Endometrial microvascular endothelial cells (primary cell): ENCODE data around the gene DAPK1. TPM values are rescaled to one million over a fixed set of nuclear protein-coding genes. Genes with fewer than 3 reads are reported as not detected.

Source experiments
- in situ Hi-C: cut with HindIII; loops from 2 replicates; pipeline ENCODE4 v1.10.0; 2017; ENCODE audit warnings: low sequenced_read_pairs, low pct_unique_long_range_greater_than_20kb; ENCODE audit errors: inconsistent ontology term
- total RNA-seq: library from RNA; depleted of rRNA; stranded (reverse); fragments of >200 nt; gene quantifications from one replicate; pipeline ENCODE4 v1.2.3, GENCODE V29; 2015; ENCODE audit errors: inconsistent ontology term

Gene DAPK1
- total RNA-seq, 1 donor from 2014 or later = 1.6 TPM

DNA sequence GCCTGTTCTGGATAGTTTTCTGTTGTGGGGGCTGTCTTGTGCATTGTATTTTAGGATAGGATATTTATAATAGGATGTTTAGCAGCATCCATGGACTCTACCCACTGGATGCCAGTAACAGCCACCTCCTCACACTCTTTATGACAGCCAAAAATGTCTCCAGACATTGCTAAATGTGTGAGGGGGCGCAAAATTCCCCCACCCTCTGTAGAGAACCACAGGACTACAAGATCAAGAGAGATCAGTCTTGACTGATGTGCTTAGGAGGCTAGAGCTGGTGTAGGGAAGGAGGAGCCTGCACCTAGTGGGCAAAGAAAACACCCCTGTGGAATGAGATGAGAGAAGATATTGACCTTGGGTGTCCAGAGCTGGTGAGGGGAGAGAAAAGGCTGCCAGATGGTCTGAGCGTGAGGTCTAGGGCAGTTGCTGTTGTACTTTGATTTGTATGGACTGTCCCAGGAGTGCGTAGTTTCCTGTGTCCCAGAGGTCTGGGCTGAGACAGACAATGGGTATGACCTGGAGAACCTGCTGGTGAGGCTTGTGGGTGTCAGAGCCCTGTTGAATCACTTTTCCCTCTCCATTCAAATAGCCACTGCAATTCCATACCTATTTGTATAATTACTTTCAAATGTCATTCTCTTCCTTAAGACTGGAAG is 16.3 kb downstream of the DAPK1 start:
- in situ Hi-C loops = no loop called here

- in situ Hi-C loops = loop anchor here (5.0 kb wide), 1 partner anchor 42 kb away; no protein-coding TSS in a partner anchor
These were observed 17.3 kb downstream of the DAPK1 start for GRCh38 chr9:87515006-87515405.

GRCh38 chr9:87515588-87516221 is 18.0 kb downstream of the DAPK1 start:
- in situ Hi-C loops = loop anchor here (5.0 kb wide), 1 partner anchor 42 kb away; no protein-coding TSS in a partner anchor

- in situ Hi-C loops = loop anchor here (5.0 kb wide), 1 partner anchor 41 kb away; no protein-coding TSS in a partner anchor
These were observed 18.7 kb downstream of the DAPK1 start for GRCh38 chr9:87516222-87516925.

- in situ Hi-C loops = loop anchor here (5.0 kb wide), 1 partner anchor 40 kb away; no protein-coding TSS in a partner anchor
These were observed 19.2 kb downstream of the DAPK1 start for GRCh38 chr9:87516926-87517290.

DNA sequence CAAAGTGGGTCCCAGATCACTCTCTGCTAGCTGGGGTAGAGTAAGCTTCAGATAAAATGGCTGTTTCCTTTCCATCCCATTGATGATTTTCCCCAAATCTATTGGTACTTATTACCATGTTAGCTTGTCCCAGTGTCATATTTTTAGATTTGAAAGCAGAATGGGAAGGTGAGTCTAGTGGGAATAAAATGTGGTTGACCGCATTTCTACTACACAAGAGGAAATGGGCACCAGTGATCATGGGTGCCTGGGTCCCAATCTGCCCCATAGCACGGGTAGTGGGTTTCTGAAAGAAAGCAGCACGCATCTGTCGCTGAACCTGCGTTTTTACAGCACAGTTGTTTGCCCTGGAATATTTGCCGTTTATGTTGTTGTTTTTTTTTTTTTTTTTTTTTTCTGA is 20.1 kb downstream of the DAPK1 start:
- in situ Hi-C loops = loop anchor here (5.0 kb wide), 1 partner anchor 40 kb away; no protein-coding TSS in a partner anchor

- in situ Hi-C loops = loop anchor here (5.0 kb wide), 1 partner anchor 38 kb away; no protein-coding TSS in a partner anchor
These were observed 21.2 kb downstream of the DAPK1 start for GRCh38 chr9:87518702-87519335.

DNA sequence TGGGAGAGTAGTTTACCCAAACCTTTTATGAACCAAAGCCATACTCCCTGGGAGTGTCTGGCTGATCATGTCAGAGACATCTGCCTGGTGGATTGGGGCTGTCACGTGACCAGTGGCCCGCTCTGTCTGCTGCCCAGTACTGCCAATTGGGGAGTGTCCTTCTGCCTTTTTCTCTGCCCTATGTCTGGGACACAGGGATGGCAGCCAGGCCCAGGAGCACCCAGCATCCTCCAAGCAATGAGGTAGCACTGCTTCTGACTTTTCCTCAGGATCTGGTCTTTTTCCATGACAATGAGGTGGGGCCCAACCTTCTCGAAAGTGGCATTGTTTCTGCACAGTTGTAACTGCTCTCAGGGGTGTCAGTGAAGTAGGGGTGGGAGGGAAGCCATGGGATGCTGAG is 21.8 kb downstream of the DAPK1 start:
- in situ Hi-C loops = loop anchor here (5.0 kb wide), 1 partner anchor 38 kb away; no protein-coding TSS in a partner anchor

GRCh38 chr9:87520172-87520683 is 22.6 kb downstream of the DAPK1 start:
- in situ Hi-C loops = no loop called here

GRCh38 chr9:87521834-87522233 is 24.2 kb downstream of the DAPK1 start:
- in situ Hi-C loops = no loop called here

- in situ Hi-C loops = no loop called here
These were observed 26.4 kb downstream of the DAPK1 start for GRCh38 chr9:87524061-87524460.

DNA sequence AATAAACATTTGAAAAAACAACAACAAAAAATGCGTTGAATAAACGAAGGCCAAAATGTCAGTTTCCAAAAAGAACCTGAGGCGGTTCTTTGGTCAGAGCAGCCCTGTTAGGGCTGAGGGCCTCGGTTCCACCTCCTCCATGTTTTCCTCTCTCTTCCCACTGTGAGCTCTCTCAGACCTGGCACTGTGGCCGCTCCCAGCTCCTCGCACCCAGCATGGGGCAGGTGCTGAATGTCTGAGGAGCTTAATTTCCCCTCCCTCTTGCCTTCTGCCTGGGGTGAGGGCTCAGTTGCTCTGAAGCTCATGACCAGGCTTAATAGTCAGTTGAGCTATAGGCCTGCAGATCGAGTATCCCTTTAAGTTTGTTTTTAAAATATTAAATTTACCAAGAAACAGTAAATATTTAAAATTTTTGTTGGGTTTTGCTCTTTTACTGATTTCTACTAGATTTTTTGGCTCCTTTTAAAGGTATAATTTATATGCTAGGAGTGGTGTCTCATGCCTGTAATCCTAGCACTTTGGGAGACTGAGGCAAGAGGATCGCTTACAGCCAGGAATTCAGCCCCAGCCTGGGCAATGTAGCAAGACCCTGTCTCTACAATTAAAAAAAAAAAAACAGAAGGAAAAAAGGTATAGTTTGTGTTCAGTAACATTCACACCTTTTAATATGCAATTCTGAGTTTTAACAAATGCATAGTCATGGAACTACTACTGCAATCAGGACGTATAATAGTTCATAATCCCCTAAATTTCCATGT is 28.1 kb downstream of the DAPK1 start:
- in situ Hi-C loops = no loop called here

DNA sequence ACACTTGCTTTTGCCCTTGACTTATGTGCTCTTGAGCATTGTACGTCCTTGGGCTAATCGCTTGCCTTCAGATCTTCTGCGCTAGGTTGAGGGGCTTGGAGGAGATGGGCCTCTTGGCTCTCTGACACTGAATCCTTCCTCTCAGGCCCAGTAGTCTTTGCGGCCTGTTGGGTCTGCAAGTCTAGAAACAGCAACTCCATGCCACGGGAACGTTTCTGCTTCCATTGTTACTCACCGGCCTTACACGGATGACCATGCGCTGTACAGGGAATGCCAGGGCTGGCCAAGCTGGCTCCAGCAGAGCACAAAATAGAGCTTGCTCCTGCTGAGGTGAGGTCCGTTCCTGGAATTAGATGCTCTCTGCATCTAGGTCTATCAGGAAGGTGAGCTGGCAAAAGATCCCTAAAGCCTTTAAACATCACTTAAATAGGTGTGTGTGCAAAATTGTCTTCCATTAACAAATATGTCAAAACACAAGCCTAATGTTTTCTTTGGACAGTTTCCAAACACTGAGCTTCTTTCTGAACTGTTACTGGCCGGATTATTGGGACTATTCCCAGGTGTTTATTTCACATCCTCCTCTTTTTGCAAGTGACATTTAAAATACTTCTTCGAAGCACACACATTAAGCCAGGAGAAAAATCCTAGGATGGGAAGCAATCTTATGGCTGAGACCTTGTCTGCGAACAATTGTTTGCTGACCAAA is 29.7 kb downstream of the DAPK1 start:
- in situ Hi-C loops = no loop called here

DNA sequence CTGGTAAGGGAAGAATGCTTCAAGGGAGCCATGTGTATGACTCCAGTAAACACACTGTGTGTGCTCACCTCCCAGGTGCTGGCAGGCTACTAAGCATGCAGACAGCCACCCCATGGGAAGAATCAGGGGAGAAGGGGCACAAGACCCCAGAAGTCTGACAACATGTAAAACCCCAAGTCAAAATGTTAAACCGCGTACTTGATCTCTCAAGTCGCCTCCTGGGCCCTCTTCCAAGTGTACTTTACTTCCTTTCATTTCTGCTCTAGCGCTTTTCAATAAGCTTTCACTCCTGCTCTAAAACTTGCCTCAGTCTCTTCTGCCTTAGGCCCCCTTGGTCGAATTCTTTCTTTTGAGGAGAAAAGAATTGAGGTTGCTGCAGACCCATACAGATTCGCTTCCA is 31.3 kb downstream of the DAPK1 start:
- in situ Hi-C loops = no loop called here

- in situ Hi-C loops = no loop called here
These were observed 32.0 kb downstream of the DAPK1 start for GRCh38 chr9:87529671-87530070.

- in situ Hi-C loops = no loop called here
These were observed 33.0 kb downstream of the DAPK1 start for GRCh38 chr9:87530716-87531115.

DNA sequence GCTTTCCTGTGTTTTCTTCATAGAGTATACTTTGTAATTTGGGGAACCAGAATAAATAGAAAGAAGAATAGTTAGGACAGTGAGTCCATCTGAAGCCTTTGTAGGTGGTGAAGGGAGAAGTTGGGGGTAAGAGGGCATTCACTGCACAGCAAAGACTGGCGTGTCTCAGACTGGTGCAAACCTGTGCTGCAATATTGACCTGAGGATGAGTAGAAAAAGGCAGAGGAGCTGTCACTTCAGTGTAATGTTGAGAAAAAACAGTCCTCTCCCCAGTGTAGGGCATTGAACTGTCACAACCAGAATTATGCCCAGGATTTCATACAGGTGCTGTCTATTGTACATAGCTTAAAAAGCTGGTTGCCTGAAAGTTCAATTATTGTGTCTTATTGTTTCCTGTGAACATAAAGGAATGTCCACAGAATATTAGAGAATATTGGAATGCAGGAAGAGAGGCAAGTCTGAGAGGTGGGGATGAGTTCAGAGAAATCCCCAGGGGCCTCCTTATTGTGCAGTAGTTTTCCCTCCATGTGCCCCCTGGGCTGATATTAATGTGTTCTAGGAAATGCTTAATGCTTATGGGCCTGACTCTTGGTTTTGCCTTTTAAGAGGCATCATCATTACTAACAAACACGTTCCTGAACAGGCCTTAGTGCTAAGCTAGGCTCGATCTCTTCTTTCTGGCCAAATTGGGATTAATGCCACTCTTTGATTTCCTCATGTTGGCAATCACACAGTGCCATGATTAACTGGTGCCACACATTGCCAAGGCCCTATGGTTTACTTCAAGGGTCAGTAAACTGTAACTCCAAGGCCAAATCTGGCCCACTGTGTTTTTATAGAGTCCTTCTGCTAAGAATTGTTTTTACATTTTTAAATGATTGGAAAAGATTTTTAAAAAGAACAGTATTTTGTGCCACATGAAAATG is 34.0 kb downstream of the DAPK1 start:
- in situ Hi-C loops = no loop called here
